Thyroid gland (tissue), 4 donors: ENCODE results near the gene STAU1. TPM values are rescaled to one million over a fixed set of nuclear protein-coding genes. Genes with fewer than 3 reads are reported as not detected.

Experiments used
- DNase-seq, 2 donors: peaks; one replicate each; pipeline ENCODE4 v3.0.0-alpha.2; 2019
- H3K27ac ChIP-seq, 3 donors: fragments of 200-600 bp; sonication (generic); 1 replicate in 2 of 3; 2 replicates in 1 of 3; pipeline ENCODE4 v1.5.1; 2016 to 2019; ENCODE audit warnings: mild to moderate bottlenecking in 1 of 3, moderate library complexity in 1 of 3
- H3K27me3 ChIP-seq: fragments of 200-600 bp; sonication (generic); one replicate; pipeline ENCODE4 v1.5.1; 2019
- H3K36me3 ChIP-seq, 2 donors: fragments of 200-600 bp; sonication (generic); one replicate each; pipeline ENCODE4 v1.5.1; 2016 to 2019
- H3K4me1 ChIP-seq, 2 donors: fragments of 200-600 bp; sonication (generic); one replicate each; pipeline ENCODE4 v1.5.1; 2017 to 2019
- H3K4me3 ChIP-seq, 3 donors: fragments of 200-600 bp; sonication (generic); replicated peaks in 1 of 3; 1 replicate in 2 of 3; 2 replicates in 1 of 3; pipeline ENCODE4 v1.5.1; 2016; ENCODE audit warnings: mild to moderate bottlenecking in 1 of 3
- H3K9me3 ChIP-seq: fragments of 200-600 bp; sonication (generic); one replicate; pipeline ENCODE4 v1.5.1; 2017
- POLR2A ChIP-seq, 2 donors: fragments of 450-650 bp; IDR thresholded peaks; one replicate each; pipeline ENCODE4 v1.6.1; 2017; ENCODE audit warnings: antibody characterized with exemption in 2 of 2, mild to moderate bottlenecking in 2 of 2, moderate library complexity in 1 of 2
- WGBS, 2 donors: methylation state at CpG; one replicate each; pipeline ENCODE4 v1.1.5; 2017; 5-methylcytosine and 5-hydroxymethylcytosine counted together
- intact Hi-C: fragments of 100-400 bp; cut with DNase I; formaldehyde crosslinking; loops from one replicate; pipeline ENCODE4 v1.15.1; 2023
- total RNA-seq, 4 donors: library from RNA; depleted of rRNA; stranded (reverse); fragments of >200 nt; gene quantifications; one replicate each; pipeline ENCODE4 v1.2.3, GENCODE V29; 2016
- TF ChIP-seq, protein P1 (sequence below), 6 experiments: fragments of 200-600 bp in 3 of 6; fragments of 450-650 bp in 3 of 6; sonication (generic) in 3 of 6; IDR thresholded peaks; one replicate each; pipeline ENCODE4 v1.5.1; 2016 to 2019; ENCODE audit warnings: antibody characterized with exemption in 6 of 6, mild to moderate bottlenecking in 2 of 6, inconsistent platforms in 1 of 6, moderate library complexity in 1 of 6

The STAU1 gene
- total RNA-seq, 4 donors from 2014 or later: 154 to 231 (median 167) TPM

DNA sequence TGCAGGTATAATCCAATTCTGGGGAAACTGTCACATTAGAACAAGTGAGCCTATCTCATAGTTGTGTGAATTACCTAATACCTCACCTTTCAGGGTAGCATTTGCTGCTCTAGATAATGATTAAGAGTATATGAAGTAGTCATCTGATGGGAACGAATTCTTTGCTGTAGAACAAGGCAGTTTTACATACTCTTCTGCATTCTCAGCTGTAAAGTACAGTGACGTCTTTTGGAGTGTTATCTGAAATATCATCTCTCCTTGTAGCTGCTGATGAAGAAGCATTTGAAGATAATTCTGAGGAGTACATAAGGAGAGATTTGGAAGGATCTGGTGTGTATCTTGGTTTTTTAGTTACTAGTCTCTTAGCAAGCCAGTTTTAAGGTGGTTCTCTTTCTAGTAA, 113.6 kb downstream of the STAU1 start:
- intact Hi-C loops: no loop called here

More for the DNA sequence above, 113.6 kb downstream of the STAU1 start:
- no peaks in the 10 kb centered on the region for H3K27me3 ChIP-seq
- no peaks in the 10 kb centered on the region for H3K4me1 ChIP-seq
- no peak for DNase-seq
- no peak overlapping the region for H3K4me3 ChIP-seq
- H3K36me3 ChIP-seq: peaks cover 33 to 43% of the 10 kb centered on the region in 2 donors
- H3K9me3 ChIP-seq: no peaks in the 10 kb centered on the region
- TF ChIP-seq, protein P1, sequence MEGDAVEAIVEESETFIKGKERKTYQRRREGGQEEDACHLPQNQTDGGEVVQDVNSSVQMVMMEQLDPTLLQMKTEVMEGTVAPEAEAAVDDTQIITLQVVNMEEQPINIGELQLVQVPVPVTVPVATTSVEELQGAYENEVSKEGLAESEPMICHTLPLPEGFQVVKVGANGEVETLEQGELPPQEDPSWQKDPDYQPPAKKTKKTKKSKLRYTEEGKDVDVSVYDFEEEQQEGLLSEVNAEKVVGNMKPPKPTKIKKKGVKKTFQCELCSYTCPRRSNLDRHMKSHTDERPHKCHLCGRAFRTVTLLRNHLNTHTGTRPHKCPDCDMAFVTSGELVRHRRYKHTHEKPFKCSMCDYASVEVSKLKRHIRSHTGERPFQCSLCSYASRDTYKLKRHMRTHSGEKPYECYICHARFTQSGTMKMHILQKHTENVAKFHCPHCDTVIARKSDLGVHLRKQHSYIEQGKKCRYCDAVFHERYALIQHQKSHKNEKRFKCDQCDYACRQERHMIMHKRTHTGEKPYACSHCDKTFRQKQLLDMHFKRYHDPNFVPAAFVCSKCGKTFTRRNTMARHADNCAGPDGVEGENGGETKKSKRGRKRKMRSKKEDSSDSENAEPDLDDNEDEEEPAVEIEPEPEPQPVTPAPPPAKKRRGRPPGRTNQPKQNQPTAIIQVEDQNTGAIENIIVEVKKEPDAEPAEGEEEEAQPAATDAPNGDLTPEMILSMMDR (IDR thresholded peaks at IDR 0.05): no peak
- TF ChIP-seq POLR2A (IDR thresholded peaks at IDR 0.05): no peak
- WGBS, 2 donors: 48 to 50% methylated on average over 2 of the region's 2 CpGs
- no peak overlapping the region for H3K27ac ChIP-seq

Other genes with a start within 250 kb of the STAU1 start
- 10 to 100 TPM; 42.8 to 56.6 (median 45.0) TPM for gene CSE1L, start 142.0 kb downstream of the STAU1 start, total RNA-seq
- gene DDX27, start 31.1 kb upstream of the STAU1 start, total RNA-seq: 10 to 100 TPM; 30.4 to 45.8 (median 38.2) TPM
- gene ZNFX1, start 89.7 kb upstream of the STAU1 start, total RNA-seq: 10 to 100 TPM; 39.8 to 52.2 (median 46.3) TPM